ENCODE data around the gene RMND1. TPM values are rescaled to one million over a fixed set of nuclear protein-coding genes. Genes with fewer than 3 reads are reported as not detected.

Gene RMND1
- total and polyA plus RNA-seq, 2 of the 13 experiments (the other 11 are each of a cell fraction or from before 2014, with no cell fraction given) = 34.0 to 72.5 TPM

GRCh38 chr6:151389618-151390275, 62.2 kb downstream of the RMND1 start (continued):
- TF ChIP-seq, protein P1, sequence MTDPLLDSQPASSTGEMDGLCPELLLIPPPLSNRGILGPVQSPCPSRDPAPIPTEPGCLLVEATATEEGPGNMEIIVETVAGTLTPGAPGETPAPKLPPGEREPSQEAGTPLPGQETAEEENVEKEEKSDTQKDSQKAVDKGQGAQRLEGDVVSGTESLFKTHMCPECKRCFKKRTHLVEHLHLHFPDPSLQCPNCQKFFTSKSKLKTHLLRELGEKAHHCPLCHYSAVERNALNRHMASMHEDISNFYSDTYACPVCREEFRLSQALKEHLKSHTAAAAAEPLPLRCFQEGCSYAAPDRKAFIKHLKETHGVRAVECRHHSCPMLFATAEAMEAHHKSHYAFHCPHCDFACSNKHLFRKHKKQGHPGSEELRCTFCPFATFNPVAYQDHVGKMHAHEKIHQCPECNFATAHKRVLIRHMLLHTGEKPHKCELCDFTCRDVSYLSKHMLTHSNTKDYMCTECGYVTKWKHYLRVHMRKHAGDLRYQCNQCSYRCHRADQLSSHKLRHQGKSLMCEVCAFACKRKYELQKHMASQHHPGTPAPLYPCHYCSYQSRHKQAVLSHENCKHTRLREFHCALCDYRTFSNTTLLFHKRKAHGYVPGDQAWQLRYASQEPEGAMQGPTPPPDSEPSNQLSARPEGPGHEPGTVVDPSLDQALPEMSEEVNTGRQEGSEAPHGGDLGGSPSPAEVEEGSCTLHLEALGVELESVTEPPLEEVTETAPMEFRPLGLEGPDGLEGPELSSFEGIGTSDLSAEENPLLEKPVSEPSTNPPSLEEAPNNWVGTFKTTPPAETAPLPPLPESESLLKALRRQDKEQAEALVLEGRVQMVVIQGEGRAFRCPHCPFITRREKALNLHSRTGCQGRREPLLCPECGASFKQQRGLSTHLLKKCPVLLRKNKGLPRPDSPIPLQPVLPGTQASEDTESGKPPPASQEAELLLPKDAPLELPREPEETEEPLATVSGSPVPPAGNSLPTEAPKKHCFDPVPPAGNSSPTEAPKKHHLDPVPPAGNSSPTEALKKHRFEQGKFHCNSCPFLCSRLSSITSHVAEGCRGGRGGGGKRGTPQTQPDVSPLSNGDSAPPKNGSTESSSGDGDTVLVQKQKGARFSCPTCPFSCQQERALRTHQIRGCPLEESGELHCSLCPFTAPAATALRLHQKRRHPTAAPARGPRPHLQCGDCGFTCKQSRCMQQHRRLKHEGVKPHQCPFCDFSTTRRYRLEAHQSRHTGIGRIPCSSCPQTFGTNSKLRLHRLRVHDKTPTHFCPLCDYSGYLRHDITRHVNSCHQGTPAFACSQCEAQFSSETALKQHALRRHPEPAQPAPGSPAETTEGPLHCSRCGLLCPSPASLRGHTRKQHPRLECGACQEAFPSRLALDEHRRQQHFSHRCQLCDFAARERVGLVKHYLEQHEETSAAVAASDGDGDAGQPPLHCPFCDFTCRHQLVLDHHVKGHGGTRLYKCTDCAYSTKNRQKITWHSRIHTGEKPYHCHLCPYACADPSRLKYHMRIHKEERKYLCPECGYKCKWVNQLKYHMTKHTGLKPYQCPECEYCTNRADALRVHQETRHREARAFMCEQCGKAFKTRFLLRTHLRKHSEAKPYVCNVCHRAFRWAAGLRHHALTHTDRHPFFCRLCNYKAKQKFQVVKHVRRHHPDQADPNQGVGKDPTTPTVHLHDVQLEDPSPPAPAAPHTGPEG (CRISPR knock-in tag; IDR thresholded peaks at IDR 0.05) = peak; percentile 96
- TF ChIP-seq YEATS2 (CRISPR knock-in tag; IDR thresholded peaks at IDR 0.05; ENCODE audit: borderline replicate concordance) = peak; percentile 18; the same call in 1 of the 2 replicates
- peak; percentile 76; the same call in 1 of the 2 replicates for TF ChIP-seq BATF2 (CRISPR knock-in tag; IDR thresholded peaks at IDR 0.05)
- peak; percentile 13; the same call in 1 of the 2 replicates for TF ChIP-seq CEBPG (CRISPR knock-in tag; IDR thresholded peaks at IDR 0.05)
- peak; percentile 10; the same call in 1 of the 2 replicates for TF ChIP-seq CREM (IDR thresholded peaks at IDR 0.05)
- TF ChIP-seq CREM (CRISPR knock-in tag; IDR thresholded peaks at IDR 0.05) = no peak
- TF ChIP-seq ZNF10 (CRISPR knock-in tag; IDR thresholded peaks at IDR 0.05; ENCODE audit: borderline replicate concordance, low read depth) = no peak
- TF ChIP-seq, protein P2, sequence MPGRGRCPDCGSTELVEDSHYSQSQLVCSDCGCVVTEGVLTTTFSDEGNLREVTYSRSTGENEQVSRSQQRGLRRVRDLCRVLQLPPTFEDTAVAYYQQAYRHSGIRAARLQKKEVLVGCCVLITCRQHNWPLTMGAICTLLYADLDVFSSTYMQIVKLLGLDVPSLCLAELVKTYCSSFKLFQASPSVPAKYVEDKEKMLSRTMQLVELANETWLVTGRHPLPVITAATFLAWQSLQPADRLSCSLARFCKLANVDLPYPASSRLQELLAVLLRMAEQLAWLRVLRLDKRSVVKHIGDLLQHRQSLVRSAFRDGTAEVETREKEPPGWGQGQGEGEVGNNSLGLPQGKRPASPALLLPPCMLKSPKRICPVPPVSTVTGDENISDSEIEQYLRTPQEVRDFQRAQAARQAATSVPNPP (CRISPR knock-in tag; IDR thresholded peaks at IDR 0.05) = peak; percentile 90; the same call in 1 of the 2 replicates
- TF ChIP-seq HNF4A (CRISPR knock-in tag; IDR thresholded peaks at IDR 0.05) = 0 out of 2 replicates have a peak, but pooled peaks have one; percentile 5
- TF ChIP-seq SRY (CRISPR knock-in tag; IDR thresholded peaks at IDR 0.05) = peak; percentile 56; the same call in 1 of the 2 replicates
- peak; percentile 78 for TF ChIP-seq MYNN (CRISPR knock-in tag; IDR thresholded peaks at IDR 0.05; ENCODE audit: low read depth)
- TF ChIP-seq ZNF564 (CRISPR knock-in tag; IDR thresholded peaks at IDR 0.05) = peak; percentile 79; the same call in 1 of the 2 replicates
- no peak for TF ChIP-seq KDM6A (CRISPR knock-in tag; IDR thresholded peaks at IDR 0.05; ENCODE audit: low read depth)
- TF ChIP-seq, protein P3, sequence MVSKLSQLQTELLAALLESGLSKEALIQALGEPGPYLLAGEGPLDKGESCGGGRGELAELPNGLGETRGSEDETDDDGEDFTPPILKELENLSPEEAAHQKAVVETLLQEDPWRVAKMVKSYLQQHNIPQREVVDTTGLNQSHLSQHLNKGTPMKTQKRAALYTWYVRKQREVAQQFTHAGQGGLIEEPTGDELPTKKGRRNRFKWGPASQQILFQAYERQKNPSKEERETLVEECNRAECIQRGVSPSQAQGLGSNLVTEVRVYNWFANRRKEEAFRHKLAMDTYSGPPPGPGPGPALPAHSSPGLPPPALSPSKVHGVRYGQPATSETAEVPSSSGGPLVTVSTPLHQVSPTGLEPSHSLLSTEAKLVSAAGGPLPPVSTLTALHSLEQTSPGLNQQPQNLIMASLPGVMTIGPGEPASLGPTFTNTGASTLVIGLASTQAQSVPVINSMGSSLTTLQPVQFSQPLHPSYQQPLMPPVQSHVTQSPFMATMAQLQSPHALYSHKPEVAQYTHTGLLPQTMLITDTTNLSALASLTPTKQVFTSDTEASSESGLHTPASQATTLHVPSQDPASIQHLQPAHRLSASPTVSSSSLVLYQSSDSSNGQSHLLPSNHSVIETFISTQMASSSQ (IDR thresholded peaks at IDR 0.05; ENCODE audit: low read depth) = no peak
- TF ChIP-seq, protein P3 (CRISPR knock-in tag; IDR thresholded peaks at IDR 0.05; ENCODE audit: borderline replicate concordance) = no peak
- TF ChIP-seq, protein P4, sequence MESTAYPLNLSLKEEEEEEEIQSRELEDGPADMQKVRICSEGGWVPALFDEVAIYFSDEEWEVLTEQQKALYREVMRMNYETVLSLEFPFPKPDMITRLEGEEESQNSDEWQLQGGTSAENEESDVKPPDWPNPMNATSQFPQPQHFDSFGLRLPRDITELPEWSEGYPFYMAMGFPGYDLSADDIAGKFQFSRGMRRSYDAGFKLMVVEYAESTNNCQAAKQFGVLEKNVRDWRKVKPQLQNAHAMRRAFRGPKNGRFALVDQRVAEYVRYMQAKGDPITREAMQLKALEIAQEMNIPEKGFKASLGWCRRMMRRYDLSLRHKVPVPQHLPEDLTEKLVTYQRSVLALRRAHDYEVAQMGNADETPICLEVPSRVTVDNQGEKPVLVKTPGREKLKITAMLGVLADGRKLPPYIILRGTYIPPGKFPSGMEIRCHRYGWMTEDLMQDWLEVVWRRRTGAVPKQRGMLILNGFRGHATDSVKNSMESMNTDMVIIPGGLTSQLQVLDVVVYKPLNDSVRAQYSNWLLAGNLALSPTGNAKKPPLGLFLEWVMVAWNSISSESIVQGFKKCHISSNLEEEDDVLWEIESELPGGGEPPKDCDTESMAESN (CRISPR knock-in tag; conservative IDR thresholded peaks at IDR 0.05) = peak; percentile 86

Measured in HepG2 (cell line).